Small intestine (tissue), 7 donors: ENCODE data around the gene PLEKHH3. TPM values are rescaled to one million over a fixed set of nuclear protein-coding genes. Genes with fewer than 3 reads are reported as not detected.
A peak's percentile ranks its signal among the peaks of the same experiment; 100 is the strongest.

Experiments
- DNase-seq, 2 donors: peaks; one replicate each; pipeline versions ENCODE4 v3.0.0 to v3.0.0-alpha.2; 2013
- FAIRE-seq: peaks from 2 replicates; lab custom pipeline; 2012; peaks lifted over from hg19 to GRCh38; lab: Jason Lieb, UNC
- H3K27ac ChIP-seq, 3 donors: one replicate each; pipeline ENCODE4 v1.5.1; 2013; ENCODE audit warnings: low read length in 2 of 3, mild to moderate bottlenecking in 2 of 3, control low read depth in 1 of 3, inconsistent platforms in 1 of 3, low read depth in 1 of 3, moderate library complexity in 1 of 3
- H3K27me3 ChIP-seq, 3 donors: one replicate each; pipeline ENCODE4 v1.6.1; 2013; ENCODE audit warnings: low read length in 3 of 3, inconsistent platforms in 1 of 3; ENCODE audit not compliant: control insufficient read depth in 3 of 3, insufficient read depth in 3 of 3
- H3K36me3 ChIP-seq, 3 donors: one replicate each; pipeline ENCODE4 v1.6.1; 2013; ENCODE audit warnings: low read length in 3 of 3, inconsistent platforms in 1 of 3, low read depth in 1 of 3, mild to moderate bottlenecking in 1 of 3, moderate library complexity in 1 of 3; ENCODE audit not compliant: control insufficient read depth in 3 of 3, insufficient read depth in 2 of 3
- H3K4me1 ChIP-seq, 3 donors: one replicate each; pipeline ENCODE4 v1.6.1; 2013; ENCODE audit warnings: low read length in 2 of 3, inconsistent platforms in 1 of 3, low read depth in 1 of 3, mild to moderate bottlenecking in 1 of 3, moderate library complexity in 1 of 3; ENCODE audit not compliant: control insufficient read depth in 3 of 3, insufficient read depth in 2 of 3
- H3K4me3 ChIP-seq, 3 donors: one replicate each; pipeline ENCODE4 v1.5.1; 2013; ENCODE audit warnings: low read length in 3 of 3, control low read depth in 1 of 3, inconsistent platforms in 1 of 3, low read depth in 1 of 3, mild to moderate bottlenecking in 1 of 3, moderate library complexity in 1 of 3
- H3K9me3 ChIP-seq, 2 donors: one replicate each; pipeline ENCODE4 v1.6.1; 2013; ENCODE audit warnings: low read depth in 1 of 2, low read length in 1 of 2; ENCODE audit not compliant: control insufficient read depth in 2 of 2, insufficient read depth in 1 of 2
- WGBS, 3 donors: extraction: QIAGEN DNeasy Blood & Tissue Kit; methylation state at CpG; one replicate each; pipeline ENCODE4 v1.1.7; 2013; 5-methylcytosine and 5-hydroxymethylcytosine counted together
- polyA plus RNA-seq, 4 donors: library from polyadenylated mRNA; stranded (reverse) in 3 of 4; unstranded in 1 of 4; fragments of 200-250 nt in 3 of 4; fragments of 120-200 nt in 1 of 4; gene quantifications; one replicate each; pipeline versions ENCODE4 v1.2.1 to v1.2.3, GENCODE V29; 2013
- donor health status: healthy with polysubstance abuse.
- donor health status: control.
- donor health status: control.
- donor health status: Bipolar disorder and iron deficiency.
- donor health status: healthy.

Gene PLEKHH3
- polyA plus RNA-seq, 4 donors, result 2.2 to 13.4 (median 9.0) TPM

DNA sequence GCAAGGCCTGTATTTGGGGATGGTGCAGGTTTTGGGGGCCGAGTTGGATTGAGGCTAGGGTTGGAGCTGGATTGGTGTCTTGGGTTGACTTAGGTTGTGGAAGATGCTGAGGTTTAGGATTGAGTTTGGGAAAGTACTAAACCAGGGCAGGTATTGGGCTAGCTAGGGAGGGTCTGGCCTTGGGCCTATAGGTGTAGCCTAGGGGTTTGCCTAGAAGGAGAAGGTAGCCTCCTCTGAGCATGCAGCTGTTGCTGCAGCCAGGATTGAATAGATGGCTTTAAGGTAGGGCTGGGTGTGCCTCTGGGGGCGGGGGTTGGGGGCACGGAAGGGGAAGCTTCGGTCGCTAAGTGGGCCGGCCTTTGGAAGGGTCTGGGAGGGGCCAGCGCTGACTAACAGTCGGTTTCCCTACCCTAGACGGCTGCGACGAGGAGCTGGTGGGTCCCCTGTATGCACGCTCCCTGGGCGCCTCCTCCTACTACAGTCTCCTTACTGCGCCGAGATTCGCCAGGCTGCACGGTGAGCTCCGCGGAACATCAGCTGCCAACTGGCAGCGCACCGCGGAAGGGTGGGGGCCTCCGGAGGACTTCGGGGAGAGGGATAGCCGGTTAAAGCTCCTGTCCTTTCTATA is 6.7 kb upstream of the PLEKHH3 start:
- H3K27ac ChIP-seq, result no peak overlapping the region
- DNase-seq (peak in 1 of 2 donors; percentile 44), FAIRE-seq (no peak)
- H3K27me3 ChIP-seq, result peaks cover 0 to 78% (median 2%) of the 10 kb centered on the region in 3 donors
- H3K36me3 ChIP-seq, result peaks cover 0 to 22% (median 0%) of the 10 kb centered on the region in 3 donors
- H3K4me3 ChIP-seq, result peak overlapping the region in 1 of 3 donors; percentile 48
- 6 to 21% (median 10%) methylated on average over 23 to 25 of the region's 25 CpGs for WGBS, 3 donors
- H3K9me3 ChIP-seq, result peaks cover 0 to 1% of the 10 kb centered on the region in 2 donors
- H3K4me1 ChIP-seq, result peaks cover 0 to 82% (median 15%) of the 10 kb centered on the region in 3 donors

DNA sequence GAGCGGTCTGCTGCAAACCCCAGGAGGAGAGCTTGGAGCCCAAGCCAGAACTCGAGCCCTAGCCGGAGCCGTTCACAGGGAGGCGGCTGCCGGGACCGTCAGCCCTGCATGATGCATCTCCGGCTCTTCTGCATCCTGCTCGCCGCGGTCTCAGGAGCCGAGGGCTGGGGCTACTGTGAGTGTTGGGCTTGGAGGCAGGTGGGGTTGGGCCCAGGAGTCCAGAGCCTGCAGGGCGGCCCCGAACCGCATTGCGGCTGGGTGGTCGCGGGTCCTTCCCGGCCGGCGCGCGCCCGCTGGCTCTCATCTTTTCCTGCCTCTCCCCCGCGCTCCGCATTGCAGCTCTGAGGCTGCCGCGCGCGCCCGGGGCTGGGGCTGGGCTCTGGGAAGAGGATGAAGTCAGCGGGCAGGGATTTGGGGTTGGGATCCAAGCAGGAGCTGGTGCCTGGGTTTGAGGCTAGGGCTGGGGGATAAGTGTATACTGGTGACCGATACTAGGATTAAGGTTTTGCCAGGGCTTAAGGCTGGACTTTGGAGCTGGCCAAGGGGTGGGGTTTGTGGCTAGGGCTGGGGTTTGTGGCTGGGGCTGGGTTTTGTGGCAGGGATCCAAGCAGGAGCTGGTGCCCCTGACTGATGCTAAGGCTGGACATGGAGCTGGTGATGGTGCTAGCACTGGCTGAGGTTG is 6.1 kb upstream of the PLEKHH3 start:
- 1 to 2% (median 1%) methylated on average over 22 to 34 of the region's 34 CpGs for WGBS, 3 donors
- Histone ChIP-seq H3K9me3 (peaks cover 0 to 1% of the 10 kb centered on the region in 2 donors), H3K36me3 (peaks cover 0 to 21% (median 0%) of the 10 kb centered on the region in 3 donors), H3K27ac (peak overlapping the region in 2 of 3 donors; percentile 47 to 54), H3K4me3 (peak overlapping the region in 2 of 3 donors; percentile 34 to 48), H3K4me1 (peaks cover 0 to 83% (median 16%) of the 10 kb centered on the region in 3 donors), H3K27me3 (peaks cover 0 to 71% (median 2%) of the 10 kb centered on the region in 3 donors)
- DNase-seq (peak; percentile 55 to 60), FAIRE-seq (no peak)

DNA sequence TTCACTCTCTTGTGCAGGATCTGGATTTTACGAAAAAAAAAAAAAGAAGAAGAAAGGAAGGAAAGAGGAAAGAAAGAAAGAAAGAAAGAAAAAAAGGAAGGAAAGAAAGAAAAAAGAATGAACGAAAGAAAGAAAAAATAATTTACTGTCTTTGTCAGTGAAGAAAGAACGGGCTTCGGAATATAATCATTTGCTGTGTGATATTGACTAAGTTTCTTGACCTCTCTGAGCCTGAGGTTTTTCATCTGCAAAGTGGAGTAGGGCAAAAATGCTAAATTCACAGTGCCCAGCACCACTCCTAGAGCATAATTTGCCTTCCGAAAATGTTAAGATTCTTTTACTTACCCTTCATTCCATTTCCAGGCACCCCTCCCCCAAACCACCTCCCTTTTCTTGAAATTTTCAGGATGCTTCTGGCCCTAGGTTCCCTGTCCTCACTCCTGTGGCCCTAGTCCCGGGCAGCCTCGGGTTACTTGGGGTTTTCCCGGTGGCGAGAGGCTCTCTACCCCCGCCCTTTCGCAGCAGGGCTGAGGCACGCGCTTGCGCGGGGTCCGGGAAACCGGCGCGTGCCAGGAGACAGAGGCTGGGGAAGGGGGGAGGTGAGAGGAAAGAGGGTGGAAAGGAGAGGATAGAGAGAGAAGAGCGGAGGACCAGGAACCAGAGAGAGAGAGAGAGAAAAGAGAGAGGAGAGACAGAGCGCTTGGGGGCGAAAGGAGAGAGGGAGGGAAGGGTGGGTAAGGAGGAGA is 5.4 kb upstream of the PLEKHH3 start, which contains the start of gene CNTNAP1:
Gene CNTNAP1, plus strand, starts transcription at position 556 of the 746 bp plus-strand sequence. CDS start 299 bp downstream, outside the sequence.
- Histone ChIP-seq H3K9me3 (peaks cover 0 to 1% of the 10 kb centered on the region in 2 donors), H3K27ac (peak within 1 kb of the TSS in 2 of 3 donors; percentile 47 to 54), H3K4me3 (peak within 1 kb of the TSS in 2 of 3 donors; percentile 34 to 48), H3K4me1 (peaks cover 2 to 83% (median 18%) of the 10 kb centered on the region in 3 donors), H3K36me3 (peaks cover 0 to 15% (median 0%) of the 10 kb centered on the region in 3 donors), H3K27me3 (peaks cover 0 to 64% (median 2%) of the 10 kb centered on the region in 3 donors)
- FAIRE-seq (no peak), DNase-seq (peak in 1 of 2 donors; percentile 64)
- 8 to 9% (median 9%) methylated on average over 21 to 22 of the region's 22 CpGs for WGBS, 3 donors

DNA sequence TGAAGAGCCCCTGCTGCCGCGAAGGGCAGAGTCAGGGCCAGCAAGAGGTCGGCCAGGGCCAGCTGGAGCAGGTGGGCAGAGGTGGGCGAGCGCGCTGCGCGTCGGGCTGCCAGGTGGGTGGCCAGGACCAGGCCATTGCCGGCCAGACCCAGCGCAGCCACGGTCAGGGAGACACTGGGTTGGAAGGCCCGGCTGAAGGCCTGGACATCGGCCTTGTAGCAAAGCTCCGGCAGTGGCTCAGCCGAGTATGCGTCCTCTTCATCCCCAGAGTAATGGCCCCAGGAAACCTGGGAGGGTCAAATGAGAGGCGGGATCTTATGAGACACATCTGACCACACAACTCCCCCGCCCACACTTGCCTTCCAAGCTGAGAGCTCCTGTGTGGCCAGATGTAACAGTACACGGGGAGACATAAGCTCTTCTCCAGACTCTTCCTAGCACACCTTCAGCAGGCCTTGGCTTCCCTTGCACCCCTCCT is 3.6 kb upstream of the PLEKHH3 start:
- Histone ChIP-seq H3K27ac (peak overlapping the region in 2 of 3 donors; percentile 89 to 98), H3K36me3 (peaks cover 0 to 4% (median 0%) of the 10 kb centered on the region in 3 donors), H3K27me3 (peaks cover 0 to 59% (median 2%) of the 10 kb centered on the region in 3 donors), H3K9me3 (peaks cover 0 to 1% of the 10 kb centered on the region in 2 donors), H3K4me3 (peak overlapping the region in 1 of 3 donors; percentile 27), H3K4me1 (peaks cover 2 to 82% (median 20%) of the 10 kb centered on the region in 3 donors)
- DNase-seq (no peak), FAIRE-seq (no peak)
- WGBS, 3 donors, result 58 to 80% (median 80%) methylated on average over 20 of the region's 20 CpGs

DNA sequence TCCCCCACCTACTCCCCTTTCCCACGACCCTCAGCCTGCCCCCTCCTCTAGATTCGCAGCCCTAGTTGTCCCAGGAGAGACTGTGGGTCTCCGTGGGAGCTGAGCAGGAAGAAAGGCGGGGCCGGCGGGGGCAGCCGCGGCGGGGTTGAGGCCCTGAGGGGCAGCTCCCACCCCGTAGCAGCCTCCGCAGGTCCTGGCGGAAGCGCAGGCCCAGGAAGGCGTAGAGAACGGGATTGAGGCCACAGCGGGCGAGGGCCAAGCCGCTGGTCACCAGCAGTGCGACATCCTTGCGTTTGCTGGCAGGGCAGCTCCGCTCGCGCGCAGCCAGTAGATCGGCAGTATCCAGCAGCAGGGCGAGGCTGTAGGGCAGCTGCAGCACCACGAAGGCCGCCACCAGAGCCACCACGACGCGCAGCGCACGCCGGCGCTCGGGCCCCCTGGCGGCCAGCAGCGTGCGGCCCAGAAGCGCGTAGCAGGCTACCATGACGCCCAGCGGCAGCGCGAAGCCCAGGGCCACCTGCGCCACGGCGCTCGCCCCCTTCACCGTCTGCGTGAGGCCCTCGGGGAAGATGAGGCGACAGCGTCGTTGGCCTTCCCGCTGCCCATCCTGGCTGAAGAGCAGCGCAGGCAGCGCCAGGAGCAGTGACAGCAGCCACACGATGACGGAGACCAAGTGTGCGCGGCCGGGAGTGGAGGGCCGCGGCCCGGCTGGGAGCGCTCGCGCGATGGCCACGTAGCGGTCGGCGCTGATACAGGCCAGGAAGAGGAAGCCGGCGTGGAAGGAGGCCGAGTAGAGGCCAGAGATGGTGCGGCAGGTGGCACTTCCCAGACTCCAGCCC is 2.9 kb upstream of the PLEKHH3 start:
- DNase-seq (peak; percentile 80 to 93), FAIRE-seq (no peak)
- peak overlapping the region in 2 of 3 donors; percentile 41 to 43 for H3K4me3 ChIP-seq
- H3K4me1 ChIP-seq, result peaks cover 2 to 83% (median 21%) of the 10 kb centered on the region in 3 donors
- H3K9me3 ChIP-seq, result no peaks in the 10 kb centered on the region
- H3K36me3 ChIP-seq, result no peaks in the 10 kb centered on the region
- H3K27me3 ChIP-seq, result peaks cover 0 to 59% (median 2%) of the 10 kb centered on the region in 3 donors
- 4 to 7% (median 7%) methylated on average over 66 to 78 of the region's 78 CpGs for WGBS, 3 donors
- peak overlapping the region; percentile 70 to 98 (median 89) for H3K27ac ChIP-seq

DNA sequence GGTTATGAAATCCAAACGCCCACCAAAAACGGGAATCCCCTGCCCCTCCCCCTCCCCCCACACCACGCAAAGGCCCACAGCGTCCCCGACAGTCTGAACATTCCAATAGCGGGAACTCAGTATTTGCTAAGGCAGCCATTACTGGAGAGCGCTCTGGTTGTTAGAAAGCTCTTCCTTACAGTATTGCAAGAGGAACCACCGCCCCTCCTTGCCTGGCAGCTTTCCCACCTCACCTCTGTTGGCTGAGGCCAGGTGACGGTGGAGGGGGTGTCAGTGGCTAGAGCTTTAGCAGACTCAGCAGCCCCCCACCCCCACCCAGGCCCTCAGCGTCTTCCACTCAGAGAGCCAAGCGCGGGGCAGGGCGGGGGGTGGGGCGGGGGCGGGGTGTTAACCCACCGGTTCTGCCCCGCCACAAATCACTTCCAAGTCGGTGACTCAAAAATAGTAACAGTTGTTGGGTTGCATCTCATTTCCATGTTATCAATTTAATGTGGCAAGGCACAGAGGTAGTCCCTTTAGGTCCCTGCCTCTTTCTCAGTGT is 2.2 kb upstream of the PLEKHH3 start:
- peaks cover 2 to 84% (median 25%) of the 10 kb centered on the region in 3 donors for H3K4me1 ChIP-seq
- no peaks in the 10 kb centered on the region for H3K9me3 ChIP-seq
- DNase-seq, result peak in 1 of 2 donors; percentile 66
- peaks cover 0 to 59% (median 2%) of the 10 kb centered on the region in 3 donors for H3K27me3 ChIP-seq
- FAIRE-seq, result no peak
- H3K36me3 ChIP-seq, result no peaks in the 10 kb centered on the region
- peak overlapping the region; percentile 70 to 98 (median 89) for H3K27ac ChIP-seq
- peak overlapping the region in 2 of 3 donors; percentile 41 to 73 for H3K4me3 ChIP-seq
- WGBS, 3 donors, result 2 to 4% (median 3%) methylated on average over 18 of the region's 18 CpGs
